GM20431 (cell line): ENCODE measurements around the gene ACTR3C.

Experiments
- in situ Hi-C: fragments of 300-500 bp; cut with MseI, MboI; formaldehyde crosslinking; loops from one replicate; pipeline ENCODE4 v1.15.0; 2020; ENCODE audit warnings: low sequenced_read_pairs; ENCODE audit not compliant: unreplicated experiment

ACTR3C gene

DNA sequence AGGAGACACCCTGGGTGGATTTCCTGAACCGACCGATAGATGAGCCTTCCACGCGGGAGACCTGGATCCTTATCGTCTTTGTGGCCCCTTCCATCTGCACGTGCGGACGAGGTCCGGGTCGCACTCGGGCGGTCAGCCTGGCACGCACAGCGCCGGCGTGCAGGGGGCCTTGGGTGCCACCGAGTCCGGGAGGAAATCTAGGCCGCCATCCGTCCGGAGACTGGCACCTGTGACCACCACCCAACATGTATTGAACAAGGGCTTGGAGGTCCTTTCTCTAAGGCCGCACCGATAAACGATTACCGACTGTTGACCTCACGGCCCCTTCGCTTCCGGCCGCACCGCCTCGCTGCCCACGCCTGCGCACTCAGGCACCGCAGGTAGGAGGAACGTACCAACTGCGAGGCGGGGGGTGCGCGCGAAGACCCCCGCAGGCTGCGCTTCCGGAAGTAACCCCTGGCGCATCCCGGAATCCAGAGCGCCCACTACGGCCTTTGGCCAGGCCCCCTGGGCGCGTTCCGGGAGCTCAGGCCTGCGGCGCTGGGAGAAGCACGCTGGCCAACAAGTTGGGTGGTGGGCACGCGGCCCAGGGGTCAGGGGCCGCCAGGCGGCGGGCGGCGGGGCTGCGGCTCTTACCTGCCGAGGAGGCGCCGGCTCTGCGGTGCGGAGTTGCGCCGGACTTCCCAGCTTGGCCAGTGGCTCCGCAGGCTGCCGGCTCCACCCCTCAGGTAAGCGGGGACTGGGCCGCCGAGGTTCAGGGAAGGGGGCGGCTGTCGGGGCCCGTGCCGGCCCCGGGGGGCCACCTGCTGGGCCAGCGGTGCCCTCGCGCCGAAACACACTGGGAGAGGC lies at the start of gene ACTR3C, which contains the start of gene LRRC61:
Gene ACTR3C (minus strand): TSS at position 713 of the 849 bp plus-strand sequence. CDS start 28,249 bp downstream, outside the sequence.
Gene LRRC61 (plus strand): TSS at position 523 of the 849 bp plus-strand sequence. CDS start 13,507 bp downstream, outside the sequence.
- in situ Hi-C loops: no loop called here

DNA sequence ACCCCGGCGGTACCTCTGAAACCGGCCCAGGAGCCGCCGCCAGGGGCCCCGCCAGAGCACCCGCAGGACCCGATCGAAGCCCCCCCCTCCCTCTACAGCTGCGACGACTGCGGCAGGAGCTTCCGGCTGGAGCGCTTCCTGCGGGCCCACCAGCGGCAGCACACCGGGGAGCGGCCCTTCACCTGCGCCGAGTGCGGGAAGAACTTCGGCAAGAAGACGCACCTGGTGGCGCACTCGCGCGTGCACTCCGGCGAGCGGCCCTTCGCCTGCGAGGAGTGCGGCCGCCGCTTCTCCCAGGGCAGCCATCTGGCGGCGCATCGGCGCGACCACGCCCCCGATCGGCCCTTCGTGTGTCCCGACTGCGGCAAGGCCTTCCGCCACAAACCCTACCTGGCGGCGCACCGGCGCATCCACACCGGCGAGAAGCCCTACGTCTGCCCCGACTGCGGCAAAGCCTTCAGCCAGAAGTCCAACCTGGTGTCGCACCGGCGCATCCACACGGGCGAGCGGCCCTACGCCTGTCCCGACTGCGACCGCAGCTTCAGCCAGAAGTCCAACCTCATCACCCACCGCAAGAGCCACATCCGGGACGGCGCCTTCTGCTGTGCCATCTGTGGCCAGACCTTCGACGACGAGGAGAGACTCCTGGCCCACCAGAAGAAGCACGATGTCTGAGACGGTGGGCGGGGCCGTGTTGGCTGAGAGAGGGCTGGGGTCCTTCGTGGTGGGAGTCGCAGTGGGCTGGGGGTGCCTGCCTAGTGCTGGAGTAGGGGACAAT lies 49.1 kb upstream of the ACTR3C start:
- in situ Hi-C loops: no loop called here

DNA sequence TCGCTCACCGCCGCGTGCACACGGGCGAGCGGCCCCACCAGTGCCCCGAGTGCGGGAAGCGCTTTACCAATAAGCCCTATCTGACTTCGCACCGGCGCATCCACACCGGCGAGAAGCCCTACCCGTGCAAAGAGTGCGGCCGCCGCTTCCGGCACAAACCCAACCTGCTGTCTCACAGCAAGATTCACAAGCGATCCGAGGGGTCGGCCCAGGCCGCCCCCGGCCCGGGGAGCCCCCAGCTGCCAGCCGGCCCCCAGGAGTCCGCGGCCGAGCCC lies 48.6 kb upstream of the ACTR3C start:
- in situ Hi-C loops: no loop called here

DNA sequence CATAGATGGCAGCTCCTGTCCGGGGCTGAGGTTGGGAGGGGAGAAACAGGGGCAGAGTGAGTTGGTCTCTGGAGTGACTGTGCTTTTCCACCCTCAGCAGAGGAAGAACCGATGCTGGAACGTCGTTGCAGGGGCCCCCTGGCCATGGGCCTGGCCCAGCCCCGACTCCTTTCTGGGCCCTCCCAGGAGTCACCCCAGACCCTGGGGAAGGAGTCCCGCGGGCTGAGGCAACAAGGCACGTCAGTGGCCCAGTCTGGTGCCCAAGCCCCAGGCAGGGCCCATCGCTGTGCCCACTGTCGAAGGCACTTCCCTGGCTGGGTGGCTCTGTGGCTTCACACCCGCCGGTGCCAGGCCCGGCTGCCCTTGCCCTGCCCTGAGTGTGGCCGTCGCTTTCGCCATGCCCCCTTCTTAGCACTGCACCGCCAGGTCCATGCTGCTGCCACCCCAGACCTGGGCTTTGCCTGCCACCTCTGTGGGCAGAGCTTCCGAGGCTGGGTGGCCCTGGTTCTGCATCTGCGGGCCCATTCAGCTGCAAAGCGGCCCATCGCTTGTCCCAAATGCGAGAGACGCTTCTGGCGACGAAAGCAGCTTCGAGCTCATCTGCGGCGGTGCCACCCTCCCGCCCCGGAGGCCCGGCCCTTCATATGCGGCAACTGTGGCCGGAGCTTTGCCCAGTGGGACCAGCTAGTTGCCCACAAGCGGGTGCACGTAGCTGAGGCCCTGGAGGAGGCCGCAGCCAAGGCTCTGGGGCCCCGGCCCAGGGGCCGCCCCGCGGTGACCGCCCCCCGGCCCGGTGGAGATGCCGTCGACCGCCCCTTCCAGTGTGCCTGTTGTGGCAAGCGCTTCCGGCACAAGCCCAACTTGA lies 48.0 kb upstream of the ACTR3C start:
- in situ Hi-C loops: no loop called here

DNA sequence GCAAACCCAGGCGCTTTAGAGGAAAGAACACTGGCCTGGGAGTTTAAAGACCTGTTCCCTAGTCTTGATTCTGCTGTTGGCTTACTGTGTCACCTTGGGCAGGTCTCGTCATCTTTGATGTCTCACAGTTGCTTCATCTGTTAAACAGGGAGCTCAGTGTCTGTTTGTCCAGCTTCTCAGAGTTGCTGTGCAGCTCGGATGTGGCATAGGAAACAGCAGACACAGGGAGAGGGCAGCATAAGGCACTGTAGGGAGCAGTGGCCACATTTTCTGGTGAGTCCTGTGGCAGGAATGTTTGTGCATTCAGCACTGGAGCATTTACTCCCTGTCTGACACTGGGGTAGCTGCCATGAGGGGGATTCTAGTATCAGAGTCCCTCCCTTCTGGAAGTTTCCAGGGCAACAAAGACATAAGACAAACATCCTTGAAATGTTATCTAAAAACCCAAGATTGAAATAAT lies 47.3 kb upstream of the ACTR3C start:
- in situ Hi-C loops: no loop called here

DNA sequence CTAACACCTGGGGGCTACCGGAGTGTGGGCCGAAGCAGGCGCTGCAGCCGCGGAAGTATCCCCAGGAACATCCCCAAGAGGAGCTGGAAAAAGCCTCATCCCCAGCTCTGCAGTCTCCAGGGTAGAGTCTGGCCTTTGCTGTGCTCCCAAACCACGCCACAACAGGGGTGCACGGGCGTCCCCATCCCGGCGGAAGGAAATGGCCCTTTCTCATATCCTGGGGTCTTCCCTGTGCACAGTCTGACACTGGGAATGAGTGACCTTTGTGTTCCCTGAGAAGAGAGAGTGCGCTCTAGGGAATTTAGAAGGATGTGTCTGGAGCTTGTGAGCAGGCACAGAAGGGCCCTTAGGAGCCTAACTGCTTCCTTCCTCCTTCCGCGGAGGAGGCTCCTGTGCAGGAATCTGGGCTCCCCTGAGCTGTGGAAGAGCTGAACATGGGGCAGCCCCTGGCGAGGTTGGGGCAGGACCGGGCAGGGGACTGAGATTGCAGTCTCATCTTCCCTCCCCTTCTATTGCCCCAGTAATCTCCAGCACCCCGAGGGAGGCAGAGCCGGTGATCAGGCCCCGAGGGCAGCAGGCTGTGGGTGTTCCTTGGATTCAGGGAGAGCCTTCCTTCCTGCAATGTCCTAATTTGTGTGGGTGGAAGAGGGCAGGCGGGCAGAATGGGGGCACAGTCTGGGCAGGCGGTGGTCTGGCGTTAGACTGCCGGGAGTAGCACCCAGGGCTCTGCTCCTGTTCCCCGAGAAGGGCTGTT lies 46.6 kb upstream of the ACTR3C start:
- in situ Hi-C loops: no loop called here

DNA sequence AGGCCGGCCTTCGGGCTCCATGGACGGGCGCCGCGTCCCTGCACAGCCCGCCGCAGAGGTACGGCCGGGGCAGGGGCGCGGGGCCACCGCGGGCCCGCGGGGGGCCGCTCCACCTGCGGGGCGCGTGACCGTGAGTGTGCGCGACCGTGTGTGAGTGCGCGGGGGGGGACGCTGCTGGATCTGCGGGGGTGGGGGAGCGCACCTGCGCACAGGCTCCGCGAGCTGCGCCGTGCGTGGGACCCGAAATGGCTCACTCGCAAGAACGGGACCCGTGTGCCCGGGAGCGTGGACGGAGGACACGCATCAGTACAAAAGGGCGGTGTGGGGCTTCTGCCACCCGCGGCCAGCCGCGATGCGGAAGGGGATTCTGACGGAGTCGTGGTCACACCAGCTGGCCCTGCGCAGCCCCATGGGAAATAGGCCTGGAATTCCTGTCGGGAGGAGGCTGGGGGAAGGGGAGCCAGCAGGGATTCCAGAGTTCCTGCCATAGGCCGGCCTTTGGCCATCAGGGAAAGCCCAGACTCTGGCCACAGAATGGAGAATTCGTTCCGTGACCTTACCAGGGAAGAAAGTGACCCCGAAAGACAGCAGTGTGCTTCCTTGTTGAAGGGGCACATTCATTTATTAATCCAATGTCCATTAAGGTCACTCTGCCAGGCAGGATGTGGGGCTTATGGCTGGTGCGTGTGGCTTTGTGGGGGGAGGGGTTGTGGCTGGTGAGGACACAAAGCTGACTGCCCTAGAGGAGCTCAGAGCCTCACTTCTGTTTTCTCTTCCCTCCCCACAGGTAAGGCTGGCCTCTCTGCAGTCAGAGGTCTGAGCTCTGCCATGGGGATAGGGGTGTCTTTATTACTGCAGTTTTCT lies 45.8 kb upstream of the ACTR3C start:
- in situ Hi-C loops: no loop called here

DNA sequence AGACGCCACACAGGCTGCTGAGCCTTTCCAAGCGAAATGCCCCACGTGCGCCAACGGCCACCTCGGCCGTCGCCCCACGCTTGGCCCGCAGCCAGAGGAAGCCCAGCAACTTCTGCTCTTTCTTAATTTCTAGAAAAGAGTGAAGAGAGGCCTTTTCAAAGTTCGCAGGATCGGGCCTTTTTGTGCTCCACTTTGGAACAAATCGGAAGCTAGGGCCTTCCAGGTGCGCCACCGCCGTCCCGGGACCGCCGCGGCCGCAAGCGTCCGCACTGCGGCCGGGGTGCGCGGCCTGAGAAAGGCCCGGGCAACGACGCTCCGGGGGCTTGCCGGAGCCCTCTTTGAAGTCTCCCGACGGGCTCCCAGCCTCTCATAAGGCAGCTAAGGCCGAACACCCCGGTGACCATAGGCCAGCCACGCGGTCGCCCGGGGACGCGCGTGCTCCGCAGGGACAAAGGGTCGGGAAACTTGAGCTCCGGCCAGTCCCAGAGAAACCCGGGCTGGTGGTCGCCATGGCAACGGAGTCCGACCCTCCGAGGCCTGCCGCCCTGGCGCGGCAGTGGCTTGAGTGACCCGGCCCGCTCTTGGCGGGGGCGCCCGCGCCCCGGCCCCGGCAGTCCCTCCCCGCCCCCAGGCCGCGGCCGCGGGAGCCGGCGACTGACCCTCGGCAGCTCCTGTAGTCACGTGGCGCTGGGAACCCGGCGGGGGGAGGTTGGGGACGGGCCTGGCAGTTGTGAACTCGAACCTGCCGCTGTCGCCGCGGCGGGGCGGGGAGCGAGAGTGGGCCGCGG lies 44.9 kb upstream of the ACTR3C start, which contains the start of gene REPIN1:
Gene REPIN1 (plus strand): TSS at position 727 of the 788 bp plus-strand sequence. CDS start 890 bp downstream, outside the sequence.
- in situ Hi-C loops: no loop called here

DNA sequence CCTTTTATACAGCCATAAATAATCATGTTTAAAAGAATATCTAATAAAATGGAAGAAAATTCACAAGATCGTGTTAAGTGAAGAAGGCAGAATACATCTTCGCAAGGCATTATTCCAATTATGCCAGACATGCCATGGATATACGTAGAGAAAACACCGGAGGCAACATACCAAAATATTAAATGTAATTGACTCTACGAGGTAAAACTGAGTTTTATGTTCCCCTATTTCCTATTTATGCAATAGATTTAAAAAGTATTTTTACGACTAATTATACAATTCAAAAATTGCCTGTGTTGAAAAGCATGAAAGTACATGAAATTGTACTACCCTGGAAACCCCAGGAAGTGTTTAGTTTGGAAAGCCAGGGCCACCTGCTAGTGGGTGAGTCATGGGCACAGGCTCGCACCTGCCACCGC lies 44.3 kb upstream of the ACTR3C start:
- in situ Hi-C loops: no loop called here

DNA sequence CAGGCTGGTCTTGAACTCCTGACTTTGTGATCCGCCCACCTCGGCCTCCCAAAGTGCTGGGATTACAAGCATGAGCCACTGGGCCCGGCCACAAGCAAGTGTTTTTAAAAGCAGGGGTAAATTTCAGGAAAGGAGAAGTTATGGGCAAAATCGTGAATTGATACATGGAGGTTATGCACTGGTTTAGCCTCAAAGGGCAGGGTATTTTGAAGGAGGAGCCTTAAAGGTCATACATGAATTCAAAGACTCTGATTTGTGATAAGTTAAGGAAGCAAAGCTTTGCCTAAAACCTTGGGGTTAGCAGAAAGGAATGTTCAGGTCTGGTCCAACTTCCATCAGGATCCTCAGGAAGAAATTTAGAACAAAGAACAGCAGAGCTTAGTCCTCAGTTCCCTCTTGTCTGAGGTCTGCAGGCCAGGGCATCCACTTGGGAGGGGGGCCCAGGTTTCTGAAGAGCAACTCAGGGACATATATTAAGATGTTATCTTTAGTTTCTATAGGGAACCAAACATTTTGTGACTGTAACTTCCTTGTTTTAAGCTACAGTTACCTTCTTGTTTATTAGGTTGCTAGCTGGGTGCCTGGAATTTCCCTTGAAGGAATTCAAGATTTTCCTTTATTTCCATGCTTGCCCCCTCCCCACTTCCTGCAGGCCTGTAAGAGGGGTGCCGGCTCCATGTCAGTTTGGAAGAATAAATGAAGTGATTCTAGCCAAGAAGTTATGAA lies 42.5 kb upstream of the ACTR3C start:
- in situ Hi-C loops: no loop called here

DNA sequence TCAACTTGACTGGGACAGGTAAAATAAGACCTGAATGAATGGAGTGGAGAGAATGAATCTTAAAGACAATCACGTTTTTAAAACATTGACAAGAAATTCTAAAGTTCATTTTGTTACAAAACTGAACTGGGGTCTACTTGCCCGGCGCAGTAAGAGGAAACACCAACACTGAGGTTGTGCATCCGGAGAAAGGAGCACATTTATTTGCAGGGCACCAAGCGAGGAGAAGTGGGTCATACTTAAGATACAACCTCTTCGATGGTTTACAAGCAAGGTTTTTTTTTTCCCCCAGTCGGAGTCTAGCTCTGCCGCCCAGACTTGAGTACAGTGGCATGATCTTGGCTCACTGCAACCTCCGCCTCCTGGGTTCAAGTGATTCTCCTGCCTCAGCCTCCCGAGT lies 41.8 kb upstream of the ACTR3C start:
- in situ Hi-C loops: no loop called here

DNA sequence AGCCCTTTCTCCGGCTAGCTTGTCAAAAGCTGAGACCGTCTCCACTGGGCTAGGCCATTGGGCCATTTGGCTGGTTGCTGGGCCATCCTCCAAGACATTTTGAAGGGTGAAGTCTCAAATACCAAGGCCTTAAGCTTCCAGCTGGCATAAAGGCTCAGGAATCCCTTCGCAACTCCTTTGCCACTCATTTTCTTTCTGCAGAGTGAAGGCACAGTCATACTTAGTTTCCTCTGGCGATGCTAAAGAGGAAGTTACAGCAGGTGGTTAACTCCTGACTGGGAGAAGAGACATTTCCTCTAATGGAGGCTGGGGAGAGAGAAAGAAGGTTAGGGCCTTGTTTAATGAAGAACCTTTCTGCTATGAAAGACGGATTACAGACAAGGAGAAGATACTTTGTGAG lies 40.5 kb upstream of the ACTR3C start:
- in situ Hi-C loops: no loop called here

DNA sequence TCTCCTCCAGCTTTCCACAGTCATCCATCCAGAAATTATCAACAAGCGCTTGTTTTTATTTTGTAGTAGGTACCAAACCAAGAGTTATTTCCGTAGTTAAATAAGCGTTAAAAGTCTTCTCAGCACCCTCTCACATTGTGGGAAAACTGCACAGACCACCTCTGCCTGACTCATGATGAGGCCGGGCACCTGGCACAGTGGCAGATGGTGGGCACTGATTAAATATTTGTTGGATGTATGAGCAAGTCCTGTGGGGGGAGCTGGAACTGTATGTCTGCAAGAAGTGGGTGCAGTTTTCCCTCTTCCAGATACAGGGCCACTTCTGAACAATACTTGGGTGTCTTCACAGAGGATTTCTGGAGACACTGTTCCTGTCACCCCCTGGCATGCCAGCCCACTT lies 40.0 kb upstream of the ACTR3C start:
- in situ Hi-C loops: no loop called here

DNA sequence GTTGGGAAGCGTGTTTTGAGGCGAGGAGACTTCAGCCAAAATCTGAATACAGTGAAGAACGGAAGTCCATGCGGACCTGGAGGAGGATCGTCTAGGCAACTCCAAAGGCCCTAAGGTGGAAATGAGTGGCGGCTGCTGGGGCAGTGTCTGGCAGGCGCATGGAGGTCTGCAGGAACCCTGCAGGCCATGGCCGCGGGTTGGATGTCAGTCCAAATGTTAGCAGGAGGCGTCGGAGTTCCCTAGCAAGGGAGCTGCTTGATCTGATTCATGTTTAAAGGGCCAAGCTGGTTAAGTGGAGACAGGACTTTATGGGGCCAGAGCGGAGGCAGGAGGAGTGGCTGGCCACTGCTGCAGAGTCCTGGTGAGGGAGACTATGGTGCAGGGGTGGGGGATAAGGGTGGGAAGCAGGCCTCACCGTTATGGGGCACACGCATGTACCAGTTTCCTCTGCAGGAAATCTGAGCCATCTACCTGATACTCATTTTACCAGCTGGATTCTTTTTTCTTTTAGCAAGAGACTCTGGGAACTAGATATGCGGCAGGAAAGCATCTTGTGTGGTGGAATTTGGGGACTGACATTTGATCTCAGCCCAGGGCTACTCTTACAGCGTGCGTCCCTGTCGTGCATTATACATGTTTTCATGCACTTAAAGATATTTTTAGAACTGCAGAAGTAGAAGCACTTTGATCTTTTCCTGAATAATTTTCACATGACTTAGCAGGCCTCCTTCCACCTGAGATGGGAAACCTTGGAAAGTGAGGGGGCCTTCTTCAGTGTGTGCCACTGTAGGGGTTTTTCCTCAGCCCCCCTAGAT lies 38.7 kb upstream of the ACTR3C start:
- in situ Hi-C loops: no loop called here

DNA sequence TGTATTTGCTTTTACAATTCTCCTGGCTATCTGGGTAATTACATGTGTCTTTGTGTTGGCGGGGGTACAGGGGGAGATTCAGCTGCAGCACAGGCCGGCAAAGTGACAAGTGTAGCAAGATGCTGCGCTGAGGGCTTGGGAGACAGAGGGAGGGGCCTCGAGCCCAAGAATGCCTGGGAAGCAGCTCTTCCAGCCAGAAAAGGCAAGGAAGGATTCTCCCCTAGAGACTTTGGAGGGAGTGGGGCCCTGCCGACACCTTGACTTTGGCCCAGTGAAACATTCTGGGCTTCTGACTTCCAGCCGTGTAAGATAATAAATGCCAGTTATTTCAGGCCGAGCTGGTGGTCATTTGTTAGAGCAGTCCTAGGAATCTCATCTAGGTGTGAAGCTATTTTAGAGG lies 38.1 kb upstream of the ACTR3C start:
- in situ Hi-C loops: no loop called here

DNA sequence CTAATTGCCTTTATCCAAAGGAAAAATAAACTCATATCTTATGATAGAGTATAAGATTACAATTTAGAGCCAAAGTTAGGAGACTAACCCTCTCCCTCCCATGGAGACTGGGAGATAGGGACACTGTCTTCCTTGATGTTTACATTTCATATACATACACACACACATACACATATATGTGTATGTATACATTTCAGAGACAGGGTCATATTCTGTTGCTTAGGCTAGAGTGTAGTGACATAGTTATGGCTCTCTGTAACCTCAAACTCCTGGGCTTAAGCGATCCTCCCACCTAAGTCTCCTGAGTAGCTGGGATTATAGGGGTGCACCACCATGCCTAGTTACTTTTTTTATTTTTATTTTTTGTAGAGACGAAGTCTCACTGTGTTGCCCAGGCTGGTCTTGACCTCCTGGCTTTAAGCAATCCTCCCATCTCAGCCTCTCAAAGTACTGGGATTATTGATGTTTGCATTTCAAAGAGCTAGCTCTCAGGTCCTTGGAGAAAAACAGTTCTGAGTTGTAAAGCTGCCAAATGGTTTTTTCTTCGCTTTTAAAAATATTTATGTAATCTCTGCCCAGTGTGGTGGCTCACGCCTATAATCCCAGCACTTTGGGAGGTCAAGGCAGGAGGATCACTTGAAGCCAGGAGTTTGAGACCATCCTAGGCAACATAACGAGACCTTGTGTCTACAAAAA lies 37.2 kb upstream of the ACTR3C start:
- in situ Hi-C loops: no loop called here
